Activated CD4-positive, alpha-beta memory T cell treated with anti-CD3 and anti-CD28 coated beads for 36 hours (primary cell): ENCODE data around the gene TMTC1. TPM values are rescaled to one million over a fixed set of nuclear protein-coding genes. Genes with fewer than 3 reads are reported as not detected.

Source experiments
- CTCF ChIA-PET: fragments of 350-600 bp; sonication (Branson Sonifier 250); formaldehyde crosslinking; loops from one replicate; lab custom pipeline; 2021; ENCODE audit warnings: antibody characterized with exemption, inconsistent platforms; lab: Charles Lee
- POLR2A ChIA-PET: fragments of 350-600 bp; sonication (Branson Sonifier 250); formaldehyde crosslinking; loops from one replicate; lab custom pipeline; 2021; ENCODE audit warnings: antibody characterized with exemption; lab: Charles Lee
- DNase-seq: peaks from one replicate; pipeline ENCODE4 v3.0.0-alpha.2; 2020
- H3K27ac Mint-ChIP-seq: one replicate; pipeline ENCODE4 v1.8.0; 2021; ENCODE audit warnings: mixed read lengths
- H3K27me3 Mint-ChIP-seq: one replicate; pipeline ENCODE4 v1.8.0; 2021; ENCODE audit warnings: mixed read lengths
- H3K36me3 Mint-ChIP-seq: one replicate; pipeline ENCODE4 v1.8.0; 2021; ENCODE audit warnings: mixed read lengths
- H3K4me1 Mint-ChIP-seq: one replicate; pipeline ENCODE4 v1.8.0; 2021; ENCODE audit warnings: low read depth, mixed read lengths
- H3K4me3 Mint-ChIP-seq: one replicate; pipeline ENCODE4 v1.8.0; 2021; ENCODE audit warnings: mild to moderate bottlenecking, mixed read lengths
- H3K9me3 Mint-ChIP-seq: one replicate; pipeline ENCODE4 v1.8.0; 2021; ENCODE audit warnings: mixed read lengths
- intact Hi-C: fragments of 100-400 bp; cut with micrococcal nuclease; formaldehyde crosslinking; loops from one replicate; pipeline ENCODE4 v1.15.1; 2023
- total RNA-seq, 2 experiments: library from RNA; stranded (reverse); gene quantifications; one replicate each; pipeline ENCODE4 v1.2.3, GENCODE V29; 2021

TMTC1 gene
- total RNA-seq, 2 experiments from 2014 or later, result 0.15 to 0.17 TPM

- Mint-ChIP-seq H3K27ac (no peak overlapping the region), H3K9me3 (no peaks in the 10 kb centered on the region), H3K4me1 (peaks cover 3% of the 10 kb centered on the region), H3K27me3 (peaks cover 4% of the 10 kb centered on the region), H3K36me3 (no peaks in the 10 kb centered on the region), H3K4me3 (no peak overlapping the region)
- ChIA-PET POLR2A (no interaction called here), CTCF (no interaction called here)
- intact Hi-C loops, result no loop called here
- peak; percentile 28 for DNase-seq
Observed at GRCh38 chr12:29733060-29733459, 50.7 kb downstream of the TMTC1 start.

GRCh38 chr12:29732593-29732992 lies 51.1 kb downstream of the TMTC1 start:
- Mint-ChIP-seq H3K27ac (no peak overlapping the region), H3K27me3 (peaks cover 6% of the 10 kb centered on the region), H3K36me3 (no peaks in the 10 kb centered on the region), H3K9me3 (no peaks in the 10 kb centered on the region), H3K4me1 (peaks cover 3% of the 10 kb centered on the region), H3K4me3 (no peak overlapping the region)
- DNase-seq, result no peak
- POLR2A ChIA-PET, result no interaction called here
- intact Hi-C loops, result no loop called here
- CTCF ChIA-PET, result no interaction called here

GRCh38 chr12:29732191-29732590 lies 51.6 kb downstream of the TMTC1 start:
- Mint-ChIP-seq H3K4me1 (peaks cover 3% of the 10 kb centered on the region), H3K27me3 (peaks cover 6% of the 10 kb centered on the region), H3K4me3 (no peak overlapping the region), H3K9me3 (no peaks in the 10 kb centered on the region), H3K36me3 (no peaks in the 10 kb centered on the region), H3K27ac (no peak overlapping the region)
- DNase-seq, result no peak
- POLR2A ChIA-PET, result no interaction called here
- intact Hi-C loops, result no loop called here
- CTCF ChIA-PET, result no interaction called here

- CTCF ChIA-PET, result no interaction called here
- POLR2A ChIA-PET, result no interaction called here
- peaks cover 4% of the 10 kb centered on the region for H3K27me3 Mint-ChIP-seq
- intact Hi-C loops, result no loop called here
- no peaks in the 10 kb centered on the region for H3K9me3 Mint-ChIP-seq
- no peaks in the 10 kb centered on the region for H3K36me3 Mint-ChIP-seq
- DNase-seq, result no peak
- H3K4me1 Mint-ChIP-seq, result peaks cover 3% of the 10 kb centered on the region
- H3K27ac Mint-ChIP-seq, result no peak overlapping the region
- H3K4me3 Mint-ChIP-seq, result no peak overlapping the region
Observed at GRCh38 chr12:29731591-29731990, 52.2 kb downstream of the TMTC1 start.

- Mint-ChIP-seq H3K27me3 (peaks cover 4% of the 10 kb centered on the region), H3K4me1 (peaks cover 3% of the 10 kb centered on the region), H3K27ac (no peak overlapping the region), H3K4me3 (no peak overlapping the region), H3K9me3 (no peaks in the 10 kb centered on the region), H3K36me3 (no peaks in the 10 kb centered on the region)
- ChIA-PET POLR2A (no interaction called here), CTCF (no interaction called here)
- intact Hi-C loops, result no loop called here
- no peak for DNase-seq
Observed at GRCh38 chr12:29730481-29730880, 53.3 kb downstream of the TMTC1 start.

- intact Hi-C loops, result no loop called here
- CTCF ChIA-PET, result no interaction called here
Observed at GRCh38 chr12:29728030-29728429, 55.7 kb downstream of the TMTC1 start.

GRCh38 chr12:29726741-29727348 lies 56.9 kb downstream of the TMTC1 start:
- Mint-ChIP-seq H3K27me3 (peaks cover 4% of the 10 kb centered on the region), H3K4me1 (no peaks in the 10 kb centered on the region), H3K27ac (no peak overlapping the region), H3K36me3 (no peaks in the 10 kb centered on the region), H3K9me3 (no peaks in the 10 kb centered on the region), H3K4me3 (no peak overlapping the region)
- intact Hi-C loops, result no loop called here
- DNase-seq, result no peak
- POLR2A ChIA-PET, result no interaction called here
- CTCF ChIA-PET, result no interaction called here

More at GRCh38 chr12:29728030-29728429, 55.7 kb downstream of the TMTC1 start:
- no peak overlapping the region for H3K27ac Mint-ChIP-seq
- POLR2A ChIA-PET, result no interaction called here
- peaks cover 3% of the 10 kb centered on the region for H3K4me1 Mint-ChIP-seq
- H3K36me3 Mint-ChIP-seq, result no peaks in the 10 kb centered on the region
- H3K4me3 Mint-ChIP-seq, result no peak overlapping the region
- peaks cover 4% of the 10 kb centered on the region for H3K27me3 Mint-ChIP-seq
- no peak for DNase-seq
- no peaks in the 10 kb centered on the region for H3K9me3 Mint-ChIP-seq

- intact Hi-C loops, result no loop called here
- Mint-ChIP-seq H3K4me1 (no peaks in the 10 kb centered on the region), H3K27me3 (peaks cover 4% of the 10 kb centered on the region), H3K4me3 (no peak overlapping the region), H3K36me3 (no peaks in the 10 kb centered on the region), H3K27ac (no peak overlapping the region), H3K9me3 (no peaks in the 10 kb centered on the region)
- CTCF ChIA-PET, result interaction anchor here (0.7 kb wide), 1 partner anchor 1044 kb away, joined by 3 read pairs; no protein-coding TSS in a partner anchor
- POLR2A ChIA-PET, result no interaction called here
- no peak for DNase-seq
Observed at GRCh38 chr12:29726321-29726692, 57.4 kb downstream of the TMTC1 start.

- Mint-ChIP-seq H3K9me3 (no peaks in the 10 kb centered on the region), H3K27me3 (peaks cover 4% of the 10 kb centered on the region), H3K36me3 (no peaks in the 10 kb centered on the region), H3K4me1 (no peaks in the 10 kb centered on the region), H3K4me3 (no peak overlapping the region), H3K27ac (no peak overlapping the region)
- POLR2A ChIA-PET, result no interaction called here
- intact Hi-C loops, result no loop called here
- DNase-seq, result no peak
- CTCF ChIA-PET, result interaction anchor here (0.7 kb wide), 1 partner anchor 1045 kb away, joined by 3 read pairs; no protein-coding TSS in a partner anchor
Observed at GRCh38 chr12:29725587-29726320, 58.0 kb downstream of the TMTC1 start.

- no peak overlapping the region for H3K4me3 Mint-ChIP-seq
- H3K4me1 Mint-ChIP-seq, result no peaks in the 10 kb centered on the region
- POLR2A ChIA-PET, result no interaction called here
- H3K27me3 Mint-ChIP-seq, result no peaks in the 10 kb centered on the region
- DNase-seq, result no peak
- CTCF ChIA-PET, result no interaction called here
- H3K36me3 Mint-ChIP-seq, result no peaks in the 10 kb centered on the region
- H3K27ac Mint-ChIP-seq, result no peak overlapping the region
- intact Hi-C loops, result no loop called here
- no peaks in the 10 kb centered on the region for H3K9me3 Mint-ChIP-seq
Observed at GRCh38 chr12:29722164-29722563, 61.6 kb downstream of the TMTC1 start.

- H3K4me1 Mint-ChIP-seq, result no peaks in the 10 kb centered on the region
- intact Hi-C loops, result no loop called here
- no peaks in the 10 kb centered on the region for H3K27me3 Mint-ChIP-seq
- H3K36me3 Mint-ChIP-seq, result no peaks in the 10 kb centered on the region
- CTCF ChIA-PET, result no interaction called here
- POLR2A ChIA-PET, result interaction anchor here (0.6 kb wide), 1 partner anchor 325 kb away, joined by 3 read pairs; no protein-coding TSS in a partner anchor
- no peak for DNase-seq
- no peak overlapping the region for H3K27ac Mint-ChIP-seq
- no peaks in the 10 kb centered on the region for H3K9me3 Mint-ChIP-seq
- no peak overlapping the region for H3K4me3 Mint-ChIP-seq
Observed at GRCh38 chr12:29719381-29719780, 64.4 kb downstream of the TMTC1 start.

- ChIA-PET POLR2A (no interaction called here), CTCF (no interaction called here)
- Mint-ChIP-seq H3K4me1 (no peaks in the 10 kb centered on the region), H3K27ac (no peak overlapping the region), H3K36me3 (no peaks in the 10 kb centered on the region), H3K9me3 (no peaks in the 10 kb centered on the region), H3K27me3 (no peaks in the 10 kb centered on the region), H3K4me3 (no peak overlapping the region)
- intact Hi-C loops, result no loop called here
- no peak for DNase-seq
Observed at GRCh38 chr12:29717540-29718100, 66.1 kb downstream of the TMTC1 start.
